HG03575 (cell line): ENCODE data around the gene FKBP15.
A peak's percentile ranks its signal among the peaks of the same experiment; 100 is the strongest.
"Not testable (repeated sequence)": the region's sequence is repeated elsewhere in the genome, so short reads cannot be mapped to it uniquely, and the experiment has no call there.

Experiments
- ATAC-seq: cut with Tn5 transposase; IDR thresholded peaks from one replicate; pipeline ENCODE4 v1.9.1; 2021; ENCODE audit not compliant: unreplicated experiment, insufficient number of reproducible peaks, low FRiP score; ENCODE audit errors: extremely low read depth

Gene FKBP15

DNA sequence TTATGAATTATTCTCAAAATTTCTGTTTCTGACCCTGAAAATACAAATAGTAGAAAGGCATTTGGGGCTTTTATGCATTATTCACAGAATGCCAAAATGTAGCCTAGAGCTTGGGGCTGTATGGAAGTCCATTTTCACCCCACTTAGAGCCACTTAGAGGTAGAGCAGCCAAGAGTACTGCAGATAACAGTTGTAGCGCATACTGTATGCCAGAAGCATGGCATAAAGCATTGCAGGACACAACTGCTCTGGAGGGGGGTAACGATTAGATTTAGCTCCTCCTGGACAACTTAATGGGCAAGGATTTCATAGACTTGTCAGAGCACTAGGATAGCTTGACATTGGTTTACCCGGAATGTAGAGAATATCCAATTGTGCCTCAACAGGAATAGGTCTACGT, 15.9 kb upstream of the FKBP15 start:
- ATAC-seq, result no peak

DNA sequence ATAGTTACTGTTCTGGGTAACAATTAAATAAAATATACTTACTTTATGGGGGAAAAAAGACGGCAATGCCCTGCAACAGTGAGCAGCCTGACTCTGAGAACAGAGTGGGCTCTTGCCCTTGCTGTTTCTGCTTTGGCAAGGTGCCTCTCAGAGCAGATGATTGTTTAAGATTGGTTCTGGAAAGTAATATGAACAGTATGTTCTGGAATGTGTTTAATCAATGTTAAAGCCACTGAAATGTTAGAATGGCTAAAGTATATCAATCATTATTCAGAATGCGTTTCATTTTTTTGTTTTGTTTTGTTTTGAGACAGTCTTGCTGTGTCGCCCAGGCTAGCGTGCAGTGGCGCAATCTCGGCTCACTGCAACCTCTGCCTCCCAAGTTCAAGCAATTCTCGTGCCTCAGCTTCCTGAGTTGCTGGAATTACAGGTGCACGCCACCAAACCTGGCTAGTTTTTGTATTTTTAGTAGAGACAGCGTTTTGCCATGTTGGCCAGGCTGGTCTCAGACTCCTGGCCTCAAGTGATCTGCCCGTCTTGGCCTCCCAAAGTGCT, 14.7 kb upstream of the FKBP15 start:
- not testable (repeated sequence) for ATAC-seq

DNA sequence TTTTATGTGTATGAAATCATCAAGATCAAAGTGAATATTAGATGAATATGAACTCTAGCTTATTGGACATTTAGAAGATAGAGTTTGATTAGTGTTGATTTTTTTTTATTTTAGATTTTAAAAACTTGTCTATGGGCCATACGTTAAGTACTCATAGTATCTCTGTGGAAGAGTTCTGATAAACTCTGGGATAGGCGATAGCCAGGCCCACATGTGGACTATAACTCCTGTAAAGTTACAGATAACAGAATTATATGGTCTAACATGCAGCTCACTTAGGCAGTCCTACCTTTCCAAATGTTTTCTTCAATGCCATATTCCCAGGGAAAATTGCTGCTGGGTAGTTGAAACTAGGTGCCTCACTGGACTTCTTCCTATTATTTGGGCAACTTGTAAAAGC, 10.6 kb upstream of the FKBP15 start:
- ATAC-seq, result no peak

DNA sequence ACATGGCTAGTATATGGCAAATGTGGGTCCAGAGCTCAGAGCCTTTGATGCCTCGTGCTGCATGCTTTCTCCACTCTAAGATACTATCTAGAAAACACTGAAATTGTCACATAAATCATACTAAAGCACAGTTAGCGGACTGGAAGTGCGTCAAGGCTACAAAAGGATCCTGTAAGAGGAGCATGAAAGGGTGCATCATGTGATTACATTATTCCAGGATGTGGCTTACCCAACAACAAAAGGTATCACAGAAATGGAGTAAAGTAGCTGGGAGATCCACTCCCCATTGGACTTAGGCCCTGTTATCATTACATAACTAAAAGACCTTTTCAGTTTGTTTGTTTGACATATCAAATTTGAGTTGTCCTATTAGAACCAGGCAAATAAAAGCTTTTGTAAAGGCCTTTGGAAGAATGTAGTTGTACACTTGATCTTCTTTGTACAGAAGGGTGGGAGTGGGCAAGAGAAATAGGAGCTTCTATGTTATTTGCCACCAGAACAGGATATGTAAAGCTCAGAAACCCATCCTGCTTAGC, 7.1 kb upstream of the FKBP15 start:
- ATAC-seq, result no peak

DNA sequence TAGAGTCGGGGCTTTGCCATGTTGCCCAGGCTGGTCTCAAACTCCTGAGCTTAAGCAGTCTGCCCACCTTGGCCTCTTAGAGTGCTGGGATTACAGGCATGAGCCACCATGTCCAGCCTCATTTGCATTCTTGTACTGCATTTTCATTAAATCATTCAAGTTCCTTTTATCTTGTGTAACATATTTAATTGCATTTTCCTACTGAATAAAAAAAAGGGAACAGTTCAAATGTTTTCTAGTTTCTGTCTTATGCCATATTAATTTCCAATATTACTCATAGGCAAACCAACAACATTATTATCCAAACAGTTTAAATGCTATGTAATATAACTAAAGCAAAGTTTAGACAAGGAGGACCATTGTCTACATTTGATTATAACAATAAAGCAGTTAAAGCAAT, 6.4 kb upstream of the FKBP15 start:
- ATAC-seq, result no peak

DNA sequence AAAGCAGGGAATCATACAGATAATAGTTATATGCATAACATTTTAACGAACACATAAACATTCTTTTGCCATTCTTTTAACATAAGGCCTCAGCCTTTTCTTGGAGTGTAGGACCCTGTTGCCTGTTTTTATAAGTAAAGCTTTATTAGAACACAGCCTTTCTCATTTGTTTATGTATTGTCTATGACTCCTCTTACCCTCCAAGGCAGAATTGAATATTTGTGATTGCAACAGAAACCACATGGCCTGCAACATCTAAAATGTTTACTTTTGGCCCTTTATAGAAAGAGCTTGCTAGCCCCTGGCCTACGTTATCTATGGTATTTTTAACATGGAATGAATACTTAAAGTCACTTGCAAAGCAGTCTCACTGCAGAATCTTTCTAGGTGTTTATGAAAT, 2.9 kb upstream of the FKBP15 start:
- ATAC-seq, result no peak

DNA sequence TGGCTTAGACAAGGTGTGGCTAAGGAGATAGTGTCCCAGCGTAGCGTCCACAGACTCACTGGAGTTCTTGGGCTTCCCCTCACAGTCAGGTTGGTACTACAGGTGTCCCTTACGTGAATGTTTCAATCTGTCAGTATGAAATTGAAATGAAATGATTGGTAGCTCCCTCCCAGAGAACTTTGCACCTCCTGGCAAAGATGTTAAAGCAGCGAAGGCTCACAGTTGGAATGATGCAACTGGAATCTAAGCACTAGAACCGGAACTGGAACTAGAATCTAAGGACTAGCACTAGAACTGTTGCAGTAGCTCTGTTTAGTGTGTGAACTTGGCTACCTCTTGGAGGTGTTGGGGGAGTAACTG, 1.4 kb upstream of the FKBP15 start:
- ATAC-seq, result no peak

DNA sequence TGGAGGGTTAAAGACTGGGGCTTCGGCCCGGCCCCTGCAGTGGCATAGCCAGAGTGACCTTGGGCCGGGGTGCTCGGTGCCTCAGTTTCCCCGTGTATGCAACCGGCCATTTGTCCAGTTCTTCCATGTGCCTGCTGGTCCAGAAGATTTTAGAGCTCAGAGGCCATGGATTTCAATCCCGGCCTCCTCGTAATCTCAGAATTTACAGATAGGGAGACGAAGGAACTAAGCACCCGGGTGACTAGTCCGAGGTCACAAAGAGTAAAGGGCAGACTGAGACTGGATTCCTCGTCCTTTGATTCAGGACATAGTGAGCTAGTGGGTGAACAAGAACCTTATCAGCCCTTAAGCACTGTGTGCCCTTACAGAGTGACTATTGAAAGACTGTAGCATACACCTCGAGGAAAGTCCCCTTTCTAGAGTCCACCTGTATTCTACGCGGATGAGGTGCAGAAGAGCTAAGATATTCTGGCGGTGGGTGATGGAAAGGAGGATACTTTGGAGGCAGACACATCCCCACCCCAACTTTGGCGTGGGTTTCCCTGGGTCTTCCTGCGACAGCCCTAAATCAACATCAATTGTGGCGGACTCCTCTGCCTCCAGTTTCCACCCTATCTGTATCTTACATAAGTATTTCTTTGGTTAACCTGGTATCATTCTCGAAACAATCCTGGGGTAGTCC, 864 bp upstream of the FKBP15 start:
- ATAC-seq, result no peak

DNA sequence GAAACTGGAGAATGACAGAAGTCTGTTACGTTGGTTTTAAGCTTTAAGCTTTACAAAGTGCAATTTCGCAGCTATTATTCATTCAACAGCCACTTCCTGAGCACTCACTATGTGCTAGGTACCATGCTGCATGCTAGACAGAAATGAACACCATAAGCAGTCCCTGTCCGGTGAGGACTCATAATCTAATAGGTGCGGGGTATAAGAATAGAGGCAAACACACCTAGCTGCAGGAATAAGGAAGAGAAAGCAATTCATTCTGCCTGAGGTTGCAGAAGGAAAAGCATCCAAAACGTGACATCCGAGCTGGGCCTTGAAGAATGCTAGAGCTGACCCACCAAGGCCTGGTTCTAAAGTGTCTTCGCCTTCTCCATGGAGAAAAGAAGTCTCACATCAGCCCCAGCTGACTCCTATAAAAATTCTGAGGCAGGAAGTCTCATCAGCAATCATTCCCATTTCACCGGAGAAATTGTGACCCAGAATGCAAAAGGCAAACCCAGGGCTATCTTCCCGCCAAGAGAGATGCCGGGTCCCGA, 542 bp downstream of the FKBP15 start:
- no peak for ATAC-seq

DNA sequence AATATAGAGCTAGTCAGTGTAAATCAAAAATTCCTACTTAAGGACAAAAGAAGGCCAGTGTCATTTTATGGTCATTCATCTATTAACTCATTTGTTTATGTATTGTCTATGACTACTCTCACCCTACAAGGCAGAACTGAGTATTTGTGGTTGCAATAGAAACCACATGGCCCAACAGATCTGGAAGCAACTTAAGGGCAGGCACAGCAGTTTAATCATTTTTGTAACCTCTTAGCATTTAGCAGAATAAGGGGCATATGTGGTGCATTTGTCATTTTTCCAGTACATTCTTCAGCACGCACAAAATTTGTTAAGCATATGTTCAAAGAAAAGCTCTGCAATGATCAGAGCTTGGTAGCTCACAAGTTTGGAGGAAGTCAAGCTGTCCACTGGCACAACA, 1.1 kb downstream of the FKBP15 start:
- peak; percentile 44 for ATAC-seq

DNA sequence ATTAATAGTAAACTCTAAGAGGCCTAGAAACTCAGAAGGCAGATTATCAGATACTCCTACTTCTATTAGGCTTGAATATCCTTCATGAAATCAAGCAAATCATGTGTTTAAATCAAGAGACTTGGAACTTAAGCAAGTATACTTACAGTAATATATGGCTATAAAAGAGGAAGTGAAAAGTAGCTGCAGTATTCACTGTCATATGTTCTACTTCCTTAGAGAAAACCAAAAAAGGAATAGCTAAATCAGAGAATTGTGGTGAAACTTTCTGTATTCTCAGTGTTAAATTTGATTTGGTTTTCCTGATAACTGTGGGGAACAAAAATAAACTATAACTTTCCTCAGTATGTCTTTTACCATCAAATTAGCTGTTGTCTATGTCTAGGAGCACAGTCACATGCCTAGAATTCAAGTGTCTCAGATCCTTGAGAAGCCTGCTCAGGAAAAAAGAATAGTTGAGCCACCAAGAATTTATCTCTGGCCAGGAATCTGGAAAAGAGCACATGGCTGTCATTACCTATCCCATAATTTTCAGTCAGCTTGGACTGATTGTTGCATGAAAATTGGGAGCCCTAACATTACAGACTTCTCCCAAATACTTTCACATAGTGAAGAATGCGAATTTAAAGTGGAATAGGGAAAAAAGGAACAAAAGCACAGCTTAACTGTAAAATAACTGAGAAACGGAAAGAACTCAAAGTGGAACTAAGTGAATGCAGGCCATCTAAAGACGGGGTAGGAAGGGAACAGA, 1.7 kb downstream of the FKBP15 start:
- peak; percentile 43 for ATAC-seq

DNA sequence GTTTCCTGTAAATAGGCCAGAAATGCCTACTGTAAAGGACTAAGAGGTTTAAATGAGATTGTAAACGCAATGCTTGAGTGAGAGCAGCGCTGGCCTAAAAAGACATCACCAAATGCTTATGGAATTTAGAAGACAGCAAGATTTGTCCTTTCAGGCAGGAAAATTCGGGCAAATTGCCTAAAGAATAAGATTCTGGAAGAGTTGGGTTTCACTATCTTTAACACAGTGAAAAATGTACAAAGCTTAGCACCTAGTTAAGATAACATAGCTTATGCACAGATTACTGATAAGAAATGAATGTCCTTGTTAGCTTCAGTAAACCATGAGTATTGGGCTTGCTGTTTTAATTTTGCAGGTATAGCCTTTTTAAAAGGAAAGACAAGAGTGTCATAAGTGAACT, 4.7 kb downstream of the FKBP15 start:
- no peak for ATAC-seq

DNA sequence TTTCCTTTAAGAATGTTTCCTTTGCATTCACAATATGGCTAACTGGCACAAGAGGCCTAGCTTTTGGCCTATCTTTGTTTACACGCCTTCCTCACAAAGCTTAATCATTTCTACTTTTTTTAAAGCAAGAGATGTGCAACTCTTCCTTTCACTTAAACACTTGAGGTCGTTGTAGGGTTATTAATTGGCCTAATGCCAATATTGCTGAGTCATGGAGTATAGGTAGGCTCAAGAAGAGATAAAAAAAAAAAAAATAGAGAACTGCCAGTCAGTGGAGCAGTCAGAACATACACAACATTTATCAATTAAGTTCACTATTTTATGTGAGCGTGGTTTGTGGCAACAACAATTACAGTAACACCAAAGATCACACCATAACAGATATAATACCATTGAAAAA, 5.9 kb downstream of the FKBP15 start:
- no peak for ATAC-seq

DNA sequence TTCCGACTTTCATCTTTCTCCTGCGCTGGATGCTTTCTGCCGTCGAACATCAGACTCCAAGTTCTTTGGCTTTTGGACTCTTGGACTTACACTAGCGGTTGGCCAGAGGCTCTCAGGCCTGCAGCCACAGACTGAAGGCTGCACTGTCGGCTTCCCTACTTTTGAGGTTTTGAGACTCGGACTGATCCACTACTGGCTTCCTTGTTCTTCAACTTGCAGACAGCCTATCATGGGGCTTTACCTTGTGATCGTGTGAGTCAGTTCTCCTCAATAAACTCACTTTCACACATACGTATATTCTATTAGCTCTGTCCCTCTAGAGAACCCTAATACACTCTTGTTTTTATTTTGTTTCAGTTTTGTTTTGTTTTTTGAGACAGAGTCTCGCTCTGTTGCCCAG, 10.3 kb downstream of the FKBP15 start:
- no peak for ATAC-seq

DNA sequence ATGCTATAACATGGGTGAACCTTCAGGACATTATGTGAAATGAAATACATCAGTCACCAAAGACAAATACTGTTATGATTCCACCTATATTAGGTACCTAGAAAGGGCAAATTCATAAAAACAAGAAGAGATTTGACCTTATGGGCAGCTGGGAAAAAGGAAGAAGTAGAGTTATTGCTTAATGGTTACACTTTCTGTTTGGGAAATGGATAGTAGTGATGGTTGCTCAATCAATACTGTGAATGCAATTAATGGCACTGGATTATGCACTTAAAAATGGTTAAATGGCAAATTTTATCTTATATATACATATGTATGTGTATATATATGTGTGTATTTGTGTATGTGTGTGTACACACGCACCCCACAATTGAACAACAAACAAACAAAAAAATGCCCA, 15.2 kb downstream of the FKBP15 start:
- ATAC-seq, result no peak

DNA sequence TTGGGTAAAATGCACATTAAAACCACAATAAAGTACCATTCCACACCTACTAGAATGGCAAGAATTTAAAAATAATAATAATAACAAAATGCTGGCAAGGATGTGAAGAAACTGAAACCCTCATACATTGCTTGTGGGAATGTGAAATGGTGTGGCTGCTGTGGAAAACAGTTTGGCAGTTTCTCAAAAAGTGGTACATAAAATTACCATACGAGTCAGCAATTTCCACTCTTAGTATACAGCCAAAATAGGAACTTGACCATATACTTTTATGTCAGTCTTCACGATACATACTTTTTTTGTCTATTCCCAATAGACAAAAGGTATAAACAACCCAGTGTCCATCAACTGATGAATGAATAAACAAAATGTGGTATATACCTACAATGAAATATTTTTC, 15.6 kb downstream of the FKBP15 start:
- no peak for ATAC-seq

DNA sequence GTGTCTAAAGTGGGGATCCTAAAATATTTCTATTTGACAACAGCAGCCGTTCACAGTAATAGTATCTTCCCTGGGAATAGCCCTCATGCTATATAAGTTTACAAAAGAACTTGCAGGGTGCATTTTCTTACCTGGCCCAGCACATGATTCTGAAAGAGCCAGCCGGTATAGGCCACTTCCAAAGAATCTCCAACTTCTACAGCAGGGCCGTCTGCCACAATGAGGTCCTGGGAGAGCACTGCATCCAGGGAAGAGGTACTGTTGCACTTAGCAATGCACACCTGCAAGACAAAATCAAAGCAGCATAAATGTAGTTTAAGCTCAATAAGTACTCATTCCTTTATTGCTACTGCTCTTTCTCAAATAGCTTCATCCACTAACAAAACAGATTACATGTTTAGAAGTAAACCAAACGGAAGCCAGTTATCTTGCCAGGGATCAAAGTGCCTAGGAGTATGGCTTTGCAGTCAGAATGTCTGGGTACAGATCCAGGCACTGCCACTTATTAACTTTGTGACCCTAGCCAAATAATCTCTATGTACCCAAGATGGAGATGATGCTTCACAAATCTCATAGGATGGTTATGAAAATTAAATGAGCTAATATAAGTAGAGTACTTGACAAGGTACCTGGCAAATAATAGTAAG, 21.3 kb downstream of the FKBP15 start:
- ATAC-seq, result no peak

DNA sequence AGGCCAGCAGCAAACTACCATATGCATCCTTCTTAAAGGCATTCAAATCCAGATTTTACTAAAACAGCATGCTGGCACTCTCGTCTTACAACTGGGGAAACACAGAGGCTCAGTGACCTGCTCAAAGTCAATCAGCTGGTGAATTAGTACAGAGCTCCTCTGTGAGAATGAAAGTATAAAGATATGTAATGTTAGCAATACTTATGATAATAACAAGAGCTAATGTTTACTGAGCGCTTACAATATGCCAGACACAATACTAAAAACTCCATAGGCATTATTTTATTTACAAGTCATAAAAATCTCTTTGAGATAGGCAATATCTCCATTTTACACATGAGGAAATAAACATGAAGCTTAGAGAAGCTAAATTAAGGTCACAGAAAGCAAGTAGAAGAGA, 28.6 kb downstream of the FKBP15 start:
- no peak for ATAC-seq

DNA sequence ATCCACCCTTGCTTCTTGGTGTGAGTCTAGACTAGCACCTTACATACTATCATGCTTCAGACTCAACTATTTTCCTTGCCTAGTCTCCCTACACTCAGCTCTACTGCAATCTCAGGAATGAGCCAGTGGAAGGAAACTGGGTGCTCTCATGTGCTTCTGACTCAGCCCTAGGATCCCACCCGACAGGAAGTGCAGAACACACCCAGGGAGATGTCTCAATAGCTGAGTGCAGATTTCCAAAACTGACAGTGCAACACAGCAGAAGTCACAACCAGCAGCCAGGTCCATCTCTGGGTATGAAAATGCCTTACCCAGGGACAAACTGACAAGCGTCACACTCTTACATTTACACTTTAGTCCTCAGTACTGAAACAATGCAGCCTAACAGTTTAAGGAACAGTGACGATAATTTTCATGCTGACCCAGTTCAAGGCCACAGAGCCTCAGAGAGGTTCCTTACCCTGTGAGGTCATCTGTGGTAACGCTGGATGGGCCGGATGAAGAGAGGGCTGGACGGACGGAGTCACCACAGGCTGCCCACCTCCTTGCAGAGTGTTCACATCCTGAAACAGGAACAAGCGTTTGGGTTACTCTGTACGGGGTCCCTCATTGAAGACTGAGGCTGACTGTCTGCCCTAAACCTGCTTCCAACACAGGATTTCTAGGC, 33.0 kb downstream of the FKBP15 start:
- ATAC-seq, result no peak
